Uterus (tissue), 2 donors: ENCODE results near the gene ATP9B.

Experiments used
- CTCF ChIP-seq, 4 experiments: fragments of 200-600 bp in 2 of 4; fragments of 450-650 bp in 2 of 4; sonication (generic) in 2 of 4; IDR thresholded peaks; one replicate each; pipeline ENCODE4 v1.5.1; 2016 to 2019; ENCODE audit warnings: antibody characterized with exemption in 4 of 4, mild to moderate bottlenecking in 2 of 4, moderate library complexity in 1 of 4
- POLR2A ChIP-seq, 2 donors: fragments of 450-650 bp; IDR thresholded peaks; one replicate each; pipeline ENCODE4 v1.6.1; 2016; ENCODE audit warnings: antibody characterized with exemption in 2 of 2, mild to moderate bottlenecking in 1 of 2, moderate library complexity in 1 of 2

- TF ChIP-seq POLR2A (IDR thresholded peaks at IDR 0.05) (no peak), CTCF (IDR thresholded peaks at IDR 0.05) (no peak)
Observed at GRCh38 chr18:79365701-79366100, 296.5 kb downstream of the ATP9B start.
